Stimulated activated CD4-positive, alpha-beta T cell treated with anti-CD3 and anti-CD28 coated beads, Interleukin-4, amount 100 ng/mL, for 24 hours (primary cell): ENCODE results near the gene SH2D7.

Experiments
- DNase-seq: peaks from one replicate; pipeline ENCODE4 v3.0.0-alpha.2; 2020

The SH2D7 gene

GRCh38 chr15:78061963-78062427 is 30.4 kb upstream of the SH2D7 start:
- peak; percentile 55 for DNase-seq

- DNase-seq: no peak
Observed at GRCh38 chr15:78063217-78063616, 29.1 kb upstream of the SH2D7 start.

- DNase-seq: no peak
Observed at GRCh38 chr15:78063970-78064385, 28.4 kb upstream of the SH2D7 start.

GRCh38 chr15:78064544-78064943 is 27.8 kb upstream of the SH2D7 start:
- no peak for DNase-seq

GRCh38 chr15:78065284-78065872 is 27.0 kb upstream of the SH2D7 start:
- DNase-seq: no peak

GRCh38 chr15:78065973-78066946 is 26.1 kb upstream of the SH2D7 start:
- no peak for DNase-seq

- DNase-seq: no peak
Observed at GRCh38 chr15:78067328-78068228, 24.8 kb upstream of the SH2D7 start.

GRCh38 chr15:78069052-78069414 is 23.3 kb upstream of the SH2D7 start:
- DNase-seq: no peak

GRCh38 chr15:78069462-78070029 is 22.8 kb upstream of the SH2D7 start:
- no peak for DNase-seq

- DNase-seq: no peak
Observed at GRCh38 chr15:78070049-78070700, 22.2 kb upstream of the SH2D7 start.

- no peak for DNase-seq
Observed at GRCh38 chr15:78071383-78071782, 21.0 kb upstream of the SH2D7 start.

GRCh38 chr15:78072080-78072892 is 20.1 kb upstream of the SH2D7 start:
- no peak for DNase-seq

GRCh38 chr15:78073046-78073787 is 19.1 kb upstream of the SH2D7 start:
- no peak for DNase-seq

- DNase-seq: no peak
Observed at GRCh38 chr15:78075490-78076230, 16.7 kb upstream of the SH2D7 start.

GRCh38 chr15:78076231-78077052 is 15.9 kb upstream of the SH2D7 start:
- no peak for DNase-seq

GRCh38 chr15:78077053-78077870 is 15.1 kb upstream of the SH2D7 start, which contains the start of gene TBC1D2B:
Gene TBC1D2B (minus strand): TSS chr15:78077711. CDS start chr15:78077652, 59 bp downstream.
- peak; percentile 72 for DNase-seq

GRCh38 chr15:78077871-78078210 is 14.5 kb upstream of the SH2D7 start:
- no peak for DNase-seq
